ENCODE data around the gene C4orf50.

DNA sequence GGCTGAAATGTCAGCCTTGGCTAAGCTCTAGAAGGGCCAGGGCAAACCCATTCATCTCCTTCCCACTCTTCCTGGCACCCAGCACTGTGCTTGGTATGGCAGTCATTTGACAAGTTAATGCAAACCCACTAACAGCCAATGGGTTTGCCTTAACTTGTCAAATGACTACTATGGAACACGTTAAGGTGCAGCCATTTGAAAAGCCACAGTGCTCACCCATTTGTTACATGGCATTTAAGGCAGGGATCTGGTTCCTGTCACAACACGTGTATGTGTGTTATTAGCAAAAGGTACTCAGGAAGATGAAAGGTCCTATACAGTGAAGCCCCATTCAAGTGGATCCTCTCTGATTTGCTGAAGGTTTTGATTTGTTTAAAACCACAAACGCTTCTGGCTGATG, 132.5 kb downstream of the C4orf50 start:
- no peak for TF ChIP-seq CTCF (IDR thresholded peaks at IDR 0.05)
- no peak for TF ChIP-seq POLR2AphosphoS5 (IDR thresholded peaks at IDR 0.05)
- TF ChIP-seq POLR2A (IDR thresholded peaks at IDR 0.05), result no peak
- no peak for TF ChIP-seq EP300 (IDR thresholded peaks at IDR 0.05)

All from suprapubic skin (tissue), 4 donors.